GM19455 (cell line): ENCODE results near the gene RACK1.
"Not testable (repeated sequence)": the region's sequence is repeated elsewhere in the genome, so short reads cannot be mapped to it uniquely, and the experiment has no call there.

Experiments
- ATAC-seq: cut with Tn5 transposase; IDR thresholded peaks from one replicate; pipeline ENCODE4 v1.9.1; 2021; ENCODE audit not compliant: unreplicated experiment

Gene RACK1

GRCh38 chr5:181217111-181217802, 26.4 kb downstream of the RACK1 start:
- ATAC-seq, result peak; percentile 20

GRCh38 chr5:181215997-181216989, 27.4 kb downstream of the RACK1 start:
- ATAC-seq, result no peak

- ATAC-seq, result not testable (repeated sequence)
Observed at GRCh38 chr5:181214249-181214648, 29.5 kb downstream of the RACK1 start.

GRCh38 chr5:181212934-181213333, 30.8 kb downstream of the RACK1 start:
- ATAC-seq, result no peak

GRCh38 chr5:181212080-181212479, 31.6 kb downstream of the RACK1 start:
- ATAC-seq, result no peak

GRCh38 chr5:181211208-181211607, 32.5 kb downstream of the RACK1 start:
- ATAC-seq, result no peak

- ATAC-seq, result not testable (repeated sequence)
Observed at GRCh38 chr5:181210698-181211097, 33.0 kb downstream of the RACK1 start.

GRCh38 chr5:181210148-181210547, 33.6 kb downstream of the RACK1 start:
- ATAC-seq, result not testable (repeated sequence)

- ATAC-seq, result not testable (repeated sequence)
Observed at GRCh38 chr5:181209006-181209405, 34.7 kb downstream of the RACK1 start.

- no peak for ATAC-seq
Observed at GRCh38 chr5:181207960-181208253, 35.8 kb downstream of the RACK1 start.

GRCh38 chr5:181207214-181207959, 36.3 kb downstream of the RACK1 start:
- peak; percentile 32 for ATAC-seq

GRCh38 chr5:181205761-181206649, 37.7 kb downstream of the RACK1 start:
- no peak for ATAC-seq

- ATAC-seq, result no peak
Observed at GRCh38 chr5:181204826-181205760, 38.6 kb downstream of the RACK1 start, which contains the start of gene TRIM7. TRIM7 (minus strand) TSS chr5:181205196; CDS start chr5:181205110, 86 bp downstream.

GRCh38 chr5:181204113-181204825, 39.4 kb downstream of the RACK1 start:
- no peak for ATAC-seq

- no peak for ATAC-seq
Observed at GRCh38 chr5:181203777-181204112, 40.0 kb downstream of the RACK1 start.

- no peak for ATAC-seq
Observed at GRCh38 chr5:181203093-181203711, 40.5 kb downstream of the RACK1 start.

GRCh38 chr5:181200816-181201215, 42.9 kb downstream of the RACK1 start:
- ATAC-seq, result no peak
